ENCODE data around the gene IFNL2.
"Not testable (repeated sequence)": the region's sequence is repeated elsewhere in the genome, so short reads cannot be mapped to it uniquely, and the experiment has no call there.

Gene IFNL2

GRCh38 chr19:39254531-39255345, 13.5 kb upstream of the IFNL2 start:
- WGBS: 88% methylated on average over 29 of the region's 29 CpGs
- Histone ChIP-seq H3K4me3 (ENCODE audit: low read length) (no peak overlapping the region), H3K27ac (ENCODE audit: low read depth, low read length) (no peak overlapping the region), H3K9ac (ENCODE audit: low read depth, low read length) (no peak overlapping the region), H3K36me3 (ENCODE audit: insufficient read depth, low read length) (no peaks in the 10 kb centered on the region), H3K27me3 (ENCODE audit: insufficient read depth, low read length) (peaks cover 34% of the 10 kb centered on the region), H3K4me1 (ENCODE audit: insufficient read depth, low read length) (no peaks in the 10 kb centered on the region), H3K9me3 (ENCODE audit: insufficient read depth, low read depth, low read length) (no peaks in the 10 kb centered on the region)

- no peak overlapping the region for H3K9ac ChIP-seq (ENCODE audit: low read depth, low read length)
- H3K9me3 ChIP-seq (ENCODE audit: insufficient read depth, low read depth, low read length): no peaks in the 10 kb centered on the region
- H3K27me3 ChIP-seq (ENCODE audit: insufficient read depth, low read length): peaks cover 40% of the 10 kb centered on the region
- H3K27ac ChIP-seq (ENCODE audit: low read depth, low read length): no peak overlapping the region
- no peaks in the 10 kb centered on the region for H3K4me1 ChIP-seq (ENCODE audit: insufficient read depth, low read length)
- no peaks in the 10 kb centered on the region for H3K36me3 ChIP-seq (ENCODE audit: insufficient read depth, low read length)
- 94% methylated on average over 4 of the region's 4 CpGs for WGBS
- H3K4me3 ChIP-seq (ENCODE audit: low read length): no peak overlapping the region
Measured at GRCh38 chr19:39257227-39257626, 11.0 kb upstream of the IFNL2 start.

GRCh38 chr19:39261704-39262103, 6.5 kb upstream of the IFNL2 start:
- no peak overlapping the region for H3K9ac ChIP-seq (ENCODE audit: low read depth, low read length)
- no peak overlapping the region for H3K27ac ChIP-seq (ENCODE audit: low read depth, low read length)
- H3K27me3 ChIP-seq (ENCODE audit: insufficient read depth, low read length): peaks cover 66% of the 10 kb centered on the region
- no peak overlapping the region for H3K4me3 ChIP-seq (ENCODE audit: low read length)
- no peaks in the 10 kb centered on the region for H3K4me1 ChIP-seq (ENCODE audit: insufficient read depth, low read length)
- no peaks in the 10 kb centered on the region; the same call in 1 of the 2 replicates for H3K9me3 ChIP-seq (ENCODE audit: insufficient read depth, low read depth, low read length)
- H3K36me3 ChIP-seq (ENCODE audit: insufficient read depth, low read length): no peaks in the 10 kb centered on the region
- WGBS: 62% methylated on average over 2 of the region's 3 CpGs

GRCh38 chr19:39262496-39262895, 5.7 kb upstream of the IFNL2 start:
- peaks cover 72% of the 10 kb centered on the region for H3K27me3 ChIP-seq (ENCODE audit: insufficient read depth, low read length)
- no peaks in the 10 kb centered on the region for H3K4me1 ChIP-seq (ENCODE audit: insufficient read depth, low read length)
- 87% methylated on average over 4 of the region's 4 CpGs for WGBS

GRCh38 chr19:39263912-39264305, 4.3 kb upstream of the IFNL2 start:
- no peaks in the 10 kb centered on the region for H3K4me1 ChIP-seq (ENCODE audit: insufficient read depth, low read length)

More at GRCh38 chr19:39262496-39262895, 5.7 kb upstream of the IFNL2 start:
- Histone ChIP-seq H3K27ac (ENCODE audit: low read depth, low read length) (no peak overlapping the region), H3K4me3 (ENCODE audit: low read length) (no peak overlapping the region), H3K9me3 (ENCODE audit: insufficient read depth, low read depth, low read length) (no peaks in the 10 kb centered on the region; the same call in 1 of the 2 replicates), H3K36me3 (ENCODE audit: insufficient read depth, low read length) (no peaks in the 10 kb centered on the region), H3K9ac (ENCODE audit: low read depth, low read length) (no peak overlapping the region)

GRCh38 chr19:39264306-39265290, 3.6 kb upstream of the IFNL2 start:
- H3K27ac ChIP-seq (ENCODE audit: low read depth, low read length): no peak overlapping the region
- H3K4me1 ChIP-seq (ENCODE audit: insufficient read depth, low read length): no peaks in the 10 kb centered on the region
- peak overlapping the region; percentile 40 for H3K4me3 ChIP-seq (ENCODE audit: low read length)
- H3K27me3 ChIP-seq (ENCODE audit: insufficient read depth, low read length): peaks cover 75% of the 10 kb centered on the region
- H3K9ac ChIP-seq (ENCODE audit: low read depth, low read length): no peak overlapping the region
- no peaks in the 10 kb centered on the region for H3K36me3 ChIP-seq (ENCODE audit: insufficient read depth, low read length)
- no peaks in the 10 kb centered on the region; the same call in 1 of the 2 replicates for H3K9me3 ChIP-seq (ENCODE audit: insufficient read depth, low read depth, low read length)
- WGBS: 5% methylated on average over 102 of the region's 102 CpGs

More at GRCh38 chr19:39263912-39264305, 4.3 kb upstream of the IFNL2 start:
- 12% methylated on average over 17 of the region's 17 CpGs for WGBS
- Histone ChIP-seq H3K4me3 (ENCODE audit: low read length) (peak overlapping the region; percentile 40), H3K36me3 (ENCODE audit: insufficient read depth, low read length) (no peaks in the 10 kb centered on the region), H3K9ac (ENCODE audit: low read depth, low read length) (no peak overlapping the region), H3K9me3 (ENCODE audit: insufficient read depth, low read depth, low read length) (no peaks in the 10 kb centered on the region; the same call in 1 of the 2 replicates), H3K27me3 (ENCODE audit: insufficient read depth, low read length) (peaks cover 75% of the 10 kb centered on the region), H3K27ac (ENCODE audit: low read depth, low read length) (no peak overlapping the region)

- WGBS: 34% methylated on average over 39 of the region's 39 CpGs
- Histone ChIP-seq H3K9me3 (ENCODE audit: insufficient read depth, low read depth, low read length) (no peaks in the 10 kb centered on the region; the same call in 1 of the 2 replicates), H3K27me3 (ENCODE audit: insufficient read depth, low read length) (peaks cover 68% of the 10 kb centered on the region), H3K27ac (ENCODE audit: low read depth, low read length) (no peak overlapping the region), H3K9ac (ENCODE audit: low read depth, low read length) (no peak overlapping the region), H3K4me3 (ENCODE audit: low read length) (peak overlapping the region; percentile 40; the same call in 1 of the 2 replicates), H3K4me1 (ENCODE audit: insufficient read depth, low read length) (no peaks in the 10 kb centered on the region), H3K36me3 (ENCODE audit: insufficient read depth, low read length) (no peaks in the 10 kb centered on the region)
Measured at GRCh38 chr19:39265321-39265916, 2.8 kb upstream of the IFNL2 start.

- not testable (repeated sequence) for H3K27ac ChIP-seq (ENCODE audit: low read depth, low read length); H3K4me1 ChIP-seq (ENCODE audit: insufficient read depth, low read length); H3K9me3 ChIP-seq (ENCODE audit: insufficient read depth, low read depth, low read length); H3K36me3 ChIP-seq (ENCODE audit: insufficient read depth, low read length); H3K4me3 ChIP-seq (ENCODE audit: low read length); H3K9ac ChIP-seq (ENCODE audit: low read depth, low read length)
- 70% methylated on average over 7 of the region's 10 CpGs for WGBS
- H3K27me3 ChIP-seq (ENCODE audit: insufficient read depth, low read length): peaks cover 36% of the 10 kb centered on the region
Measured at GRCh38 chr19:39268531-39269223, 481 bp downstream of the IFNL2 start.

- not testable (repeated sequence) for H3K27ac ChIP-seq (ENCODE audit: low read depth, low read length); H3K4me1 ChIP-seq (ENCODE audit: insufficient read depth, low read length); H3K4me3 ChIP-seq (ENCODE audit: low read length); H3K9ac ChIP-seq (ENCODE audit: low read depth, low read length); H3K9me3 ChIP-seq (ENCODE audit: insufficient read depth, low read depth, low read length); H3K36me3 ChIP-seq (ENCODE audit: insufficient read depth, low read length)
- 77% methylated on average over 10 of the region's 10 CpGs for WGBS
- H3K27me3 ChIP-seq (ENCODE audit: insufficient read depth, low read length): peaks cover 29% of the 10 kb centered on the region
Measured at GRCh38 chr19:39269369-39269768, 1.2 kb downstream of the IFNL2 start.

- no peak overlapping the region for H3K4me3 ChIP-seq (ENCODE audit: low read length)
- H3K27ac ChIP-seq (ENCODE audit: low read depth, low read length): no peak overlapping the region
- no peak overlapping the region for H3K9ac ChIP-seq (ENCODE audit: low read depth, low read length)
- peaks cover 20% of the 10 kb centered on the region for H3K27me3 ChIP-seq (ENCODE audit: insufficient read depth, low read length)
- H3K4me1 ChIP-seq (ENCODE audit: insufficient read depth, low read length): no peaks in the 10 kb centered on the region
- no peaks in the 10 kb centered on the region; the same call in 1 of the 2 replicates for H3K9me3 ChIP-seq (ENCODE audit: insufficient read depth, low read depth, low read length)
- WGBS: 85% methylated on average over 8 of the region's 9 CpGs
- H3K36me3 ChIP-seq (ENCODE audit: insufficient read depth, low read length): no peaks in the 10 kb centered on the region
Measured at GRCh38 chr19:39270036-39270871, 2.1 kb downstream of the IFNL2 start.
